Body of pancreas (tissue), 4 donors: Measurements from ENCODE around the gene ADRA2A.

Experiments used
- POLR2A ChIP-seq, 3 donors: fragments of 450-650 bp; IDR thresholded peaks; one replicate each; pipeline ENCODE4 v1.6.1; 2016; ENCODE audit warnings: antibody characterized with exemption in 3 of 3, mild to moderate bottlenecking in 2 of 3
- TF ChIP-seq, protein P1 (sequence below), 7 experiments: fragments of 450-650 bp in 4 of 7; fragments of 200-600 bp in 3 of 7; sonication (generic) in 3 of 7; IDR thresholded peaks; one replicate each; pipeline ENCODE4 v1.5.1; 2016 to 2019; ENCODE audit warnings: antibody characterized with exemption in 7 of 7

DNA sequence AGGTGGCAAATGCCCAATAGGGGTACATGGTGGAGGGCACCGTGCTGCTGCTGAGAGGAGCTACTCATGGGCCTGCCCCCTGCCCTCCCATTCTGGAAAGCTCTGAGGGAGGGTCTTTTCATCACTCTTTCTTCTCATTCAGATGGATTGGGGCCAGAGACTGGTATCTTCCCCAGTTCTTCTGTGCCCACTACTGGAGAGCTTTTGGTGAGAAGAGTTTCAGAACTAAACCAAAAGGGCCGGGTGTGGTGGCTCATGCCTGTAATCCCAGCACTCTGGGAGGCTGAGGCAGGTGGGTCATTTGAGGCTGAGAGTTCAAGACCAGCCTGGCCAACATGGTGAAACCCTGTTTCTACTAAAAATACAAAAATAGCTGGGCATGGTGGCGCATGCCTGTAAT lies 12.5 kb downstream of the ADRA2A start:
- no peak for TF ChIP-seq POLR2A (IDR thresholded peaks at IDR 0.05)
- TF ChIP-seq, protein P1, sequence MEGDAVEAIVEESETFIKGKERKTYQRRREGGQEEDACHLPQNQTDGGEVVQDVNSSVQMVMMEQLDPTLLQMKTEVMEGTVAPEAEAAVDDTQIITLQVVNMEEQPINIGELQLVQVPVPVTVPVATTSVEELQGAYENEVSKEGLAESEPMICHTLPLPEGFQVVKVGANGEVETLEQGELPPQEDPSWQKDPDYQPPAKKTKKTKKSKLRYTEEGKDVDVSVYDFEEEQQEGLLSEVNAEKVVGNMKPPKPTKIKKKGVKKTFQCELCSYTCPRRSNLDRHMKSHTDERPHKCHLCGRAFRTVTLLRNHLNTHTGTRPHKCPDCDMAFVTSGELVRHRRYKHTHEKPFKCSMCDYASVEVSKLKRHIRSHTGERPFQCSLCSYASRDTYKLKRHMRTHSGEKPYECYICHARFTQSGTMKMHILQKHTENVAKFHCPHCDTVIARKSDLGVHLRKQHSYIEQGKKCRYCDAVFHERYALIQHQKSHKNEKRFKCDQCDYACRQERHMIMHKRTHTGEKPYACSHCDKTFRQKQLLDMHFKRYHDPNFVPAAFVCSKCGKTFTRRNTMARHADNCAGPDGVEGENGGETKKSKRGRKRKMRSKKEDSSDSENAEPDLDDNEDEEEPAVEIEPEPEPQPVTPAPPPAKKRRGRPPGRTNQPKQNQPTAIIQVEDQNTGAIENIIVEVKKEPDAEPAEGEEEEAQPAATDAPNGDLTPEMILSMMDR (IDR thresholded peaks at IDR 0.05): no peak
